Measurements from ENCODE around the gene BSG.

GRCh38 chr19:572743-573518 is 535 bp downstream of the BSG start:
- TF ChIP-seq CTCF (conservative IDR thresholded peaks at IDR 0.05 in 1 of 2, IDR thresholded peaks at IDR 0.05 in 1 of 2; ENCODE audit: extremely low read depth in 1 of 2, insufficient read depth in 1 of 2, low read depth in 1 of 2, low read length in 2 of 2) (no peak), EZH2 (IDR thresholded peaks at IDR 0.05; ENCODE audit: borderline replicate concordance, low read length) (no peak)
